T-helper 2 cell (primary cell): ENCODE measurements around the gene NUP58.

Experiments used
- DNase-seq, 5 experiments: peaks; one replicate each; pipeline versions ENCODE4 v3.0.0 to v3.0.0-alpha.2; 2012 to 2022

The NUP58 gene

GRCh38 chr13:25378528-25378927, 77.1 kb downstream of the NUP58 start:
- DNase-seq = no peak

GRCh38 chr13:25379011-25379410, 77.6 kb downstream of the NUP58 start:
- DNase-seq = no peak

GRCh38 chr13:25380082-25380481, 78.7 kb downstream of the NUP58 start:
- no peak for DNase-seq

GRCh38 chr13:25380741-25381324, 79.4 kb downstream of the NUP58 start:
- no peak for DNase-seq

- DNase-seq = no peak
Measured at GRCh38 chr13:25384758-25385410, 83.5 kb downstream of the NUP58 start.

- no peak for DNase-seq
Measured at GRCh38 chr13:25391932-25392331, 90.5 kb downstream of the NUP58 start.
